ENCODE measurements around the gene SPPL3. TPM values are rescaled to one million over a fixed set of nuclear protein-coding genes. Genes with fewer than 3 reads are reported as not detected.

Gene SPPL3
- total and polyA plus RNA-seq, 8 donors: 44.5 to 76.2 (median 68.1) TPM

GRCh38 chr12:120866108-120866507 lies 38.0 kb downstream of the SPPL3 start:
- TF ChIP-seq CTCF (IDR thresholded peaks at IDR 0.05): no peak
- no peak overlapping the region for H3K4me3 ChIP-seq
- no peaks in the 10 kb centered on the region for H3K9me3 ChIP-seq
- H3K27ac ChIP-seq: no peak overlapping the region
- H3K27me3 ChIP-seq: no peaks in the 10 kb centered on the region
- no peak for DNase-seq
- H3K4me1 ChIP-seq: peaks cover 0 to 20% of the 10 kb centered on the region in 2 donors
- H3K36me3 ChIP-seq: no peaks in the 10 kb centered on the region
- intact Hi-C loops (cut with DNase I): no loop called here
- ATAC-seq: no peak

- ATAC-seq: no peak
- TF ChIP-seq CTCF (IDR thresholded peaks at IDR 0.05): no peak
- Histone ChIP-seq H3K4me1 (peaks cover 0 to 20% of the 10 kb centered on the region in 2 donors), H3K4me3 (no peak overlapping the region), H3K9me3 (no peaks in the 10 kb centered on the region), H3K36me3 (no peaks in the 10 kb centered on the region), H3K27me3 (no peaks in the 10 kb centered on the region), H3K27ac (no peak overlapping the region)
- no peak for DNase-seq
- intact Hi-C loops (cut with DNase I): no loop called here
These were observed 39.1 kb downstream of the SPPL3 start for GRCh38 chr12:120865098-120865497.

GRCh38 chr12:120862664-120863063 lies 41.5 kb downstream of the SPPL3 start:
- Histone ChIP-seq H3K27me3 (no peaks in the 10 kb centered on the region), H3K4me3 (no peak overlapping the region), H3K9me3 (peaks cover 0 to 4% of the 10 kb centered on the region in 2 donors), H3K36me3 (no peaks in the 10 kb centered on the region), H3K4me1 (peaks cover 0 to 21% of the 10 kb centered on the region in 2 donors), H3K27ac (no peak overlapping the region)
- no peak for TF ChIP-seq CTCF (IDR thresholded peaks at IDR 0.05)
- intact Hi-C loops (cut with DNase I): no loop called here
- ATAC-seq (no peak), DNase-seq (no peak)

GRCh38 chr12:120861074-120861795 lies 42.9 kb downstream of the SPPL3 start:
- H3K36me3 ChIP-seq: no peaks in the 10 kb centered on the region
- no peaks in the 10 kb centered on the region for H3K27me3 ChIP-seq
- H3K9me3 ChIP-seq: peaks cover 0 to 4% of the 10 kb centered on the region in 2 donors
- TF ChIP-seq CTCF (IDR thresholded peaks at IDR 0.05): no peak
- no peak overlapping the region for H3K4me3 ChIP-seq
- DNase-seq (no peak), ATAC-seq (no peak)
- H3K27ac ChIP-seq: no peak overlapping the region
- intact Hi-C loops (cut with DNase I): no loop called here
- peaks cover 0 to 30% of the 10 kb centered on the region in 2 donors for H3K4me1 ChIP-seq

- no peaks in the 10 kb centered on the region for H3K27me3 ChIP-seq
- no peak overlapping the region for H3K4me3 ChIP-seq
- DNase-seq: no peak
- peaks cover 0 to 4% of the 10 kb centered on the region in 2 donors for H3K9me3 ChIP-seq
- ATAC-seq: no peak
- TF ChIP-seq CTCF (IDR thresholded peaks at IDR 0.05): no peak
- H3K4me1 ChIP-seq: peaks cover 0 to 35% of the 10 kb centered on the region in 2 donors
- no peaks in the 10 kb centered on the region for H3K36me3 ChIP-seq
- intact Hi-C loops (cut with DNase I): no loop called here
- no peak overlapping the region for H3K27ac ChIP-seq
These were observed 45.7 kb downstream of the SPPL3 start for GRCh38 chr12:120858306-120859088.
